ENCODE measurements around the gene KIF5B.
"Not testable (repeated sequence)": the region's sequence is repeated elsewhere in the genome, so short reads cannot be mapped to it uniquely, and the experiment has no call there.

Gene KIF5B
- 251 to 347 (median 261) reads per million in 4 experiments for total RNA-seq

DNA sequence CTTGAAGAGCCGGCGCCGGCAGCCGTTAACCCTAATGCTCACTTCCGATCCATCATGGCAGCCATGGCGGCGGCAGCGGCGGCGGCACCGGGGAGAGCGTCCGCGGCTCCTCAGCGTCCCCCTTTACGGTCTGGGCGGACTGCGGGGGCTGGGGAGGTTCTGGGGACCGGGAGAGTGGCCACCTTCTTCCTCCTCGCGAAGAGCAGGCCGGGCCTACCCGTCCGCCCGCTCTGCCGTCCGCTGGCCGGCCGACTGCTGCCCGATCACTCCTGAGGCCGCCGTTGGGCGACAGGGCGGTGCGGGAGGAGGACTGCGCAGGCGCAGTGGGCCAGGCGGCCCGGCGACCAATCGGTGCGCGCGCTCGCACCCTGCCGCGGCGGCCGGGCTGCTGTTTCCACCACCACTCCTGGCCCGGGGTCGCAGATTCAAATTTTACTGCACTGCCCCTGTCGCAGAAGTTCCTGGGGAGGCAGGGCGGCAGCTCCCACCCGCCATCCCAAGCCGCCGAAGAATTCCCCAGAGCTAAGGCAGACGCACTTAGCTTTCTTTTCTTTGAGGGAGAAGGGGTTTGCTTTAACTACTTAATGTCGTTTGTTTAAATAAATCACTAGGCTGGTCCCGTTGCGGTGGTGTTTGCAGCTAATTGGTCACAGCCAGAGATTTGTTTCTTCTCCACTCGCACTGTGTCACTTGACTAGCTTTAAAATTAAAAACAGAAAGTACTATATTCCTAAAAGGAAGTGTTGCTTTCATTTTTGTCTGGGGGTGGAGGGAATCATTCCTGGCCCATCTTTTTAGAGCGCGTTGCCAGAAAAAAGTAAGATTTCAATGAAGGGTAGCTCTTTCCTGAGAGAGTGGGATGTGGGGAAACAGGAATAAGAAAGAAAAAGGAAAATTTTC is at the start of gene KIF5B:
KIF5B (minus strand) TSS at position 290 of the 900 bp plus-strand sequence. CDS start 452 bp downstream, outside the sequence.
- DNase-seq: peak; percentile 72

DNA sequence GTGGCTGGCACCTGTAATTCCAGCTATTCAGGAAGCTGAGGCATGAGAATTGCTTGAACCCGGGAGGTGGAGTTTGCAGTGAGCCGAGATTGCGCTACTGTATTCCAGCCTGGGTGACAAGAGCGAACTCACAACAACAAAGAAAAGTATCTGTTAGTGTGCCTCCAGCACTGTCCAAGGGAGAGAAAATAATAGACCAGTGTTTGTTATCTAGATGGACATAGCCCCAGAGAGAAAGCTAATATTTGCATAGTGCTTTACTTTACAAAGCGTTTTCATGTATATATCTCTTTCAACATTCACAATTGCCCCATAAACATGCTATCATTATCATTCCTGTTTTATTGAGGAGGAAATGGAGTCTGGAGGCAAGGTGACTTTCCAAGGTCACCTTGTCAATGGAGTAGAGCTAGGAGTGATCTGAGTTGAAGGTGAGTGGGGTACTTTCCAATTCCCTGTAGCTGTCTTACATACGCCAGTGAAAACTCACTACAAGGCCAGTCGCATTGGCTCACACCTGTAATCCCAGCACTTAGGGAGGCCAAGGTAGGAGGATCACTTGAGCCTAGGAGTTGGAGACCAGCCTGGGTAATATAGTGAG is 49.7 kb upstream of the KIF5B start:
- DNase-seq: no peak

GRCh38 chr10:32104622-32105509 is 48.6 kb upstream of the KIF5B start:
- no peak for DNase-seq

DNA sequence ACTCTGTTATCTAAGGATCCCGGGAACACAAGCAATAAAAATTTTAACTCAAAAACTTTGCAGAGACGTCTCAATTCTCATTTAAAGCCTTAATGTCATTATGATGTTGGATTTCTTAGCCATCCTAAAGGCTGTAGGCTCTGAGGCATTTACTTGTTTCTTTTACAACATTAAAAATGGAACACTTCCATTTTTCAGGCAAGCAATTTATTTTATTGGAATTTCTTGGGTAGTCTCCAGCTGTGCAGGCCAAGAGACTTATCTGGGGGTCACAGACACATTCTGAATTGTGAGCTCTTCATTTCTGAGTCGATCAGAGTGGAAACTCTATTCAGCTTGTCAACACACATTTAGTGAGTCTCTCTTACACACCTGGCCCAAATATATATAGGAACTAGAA is 48.0 kb upstream of the KIF5B start:
- DNase-seq: no peak

DNA sequence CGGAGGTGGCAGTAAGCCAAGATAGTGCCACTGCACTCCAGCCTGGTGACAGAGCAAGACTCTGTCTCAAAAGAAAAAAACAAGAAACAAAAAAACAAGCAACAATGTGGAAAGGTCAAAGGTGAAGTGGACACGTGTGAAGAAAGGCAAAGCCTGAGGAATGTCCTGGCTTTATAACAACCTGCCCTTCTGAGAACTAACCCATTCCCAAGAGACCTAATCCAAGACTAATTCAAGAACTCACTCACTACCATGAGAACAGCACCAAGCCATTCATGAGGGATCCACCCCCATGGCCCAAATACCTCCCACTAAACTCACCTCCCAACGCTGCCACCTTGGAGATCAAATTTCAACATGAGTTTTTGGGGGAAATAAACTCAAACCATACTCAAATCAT is 47.5 kb upstream of the KIF5B start:
- DNase-seq: no peak

- DNase-seq: not testable (repeated sequence)
These were observed 42.5 kb upstream of the KIF5B start for GRCh38 chr10:32098566-32099259.

- no peak for DNase-seq
These were observed 39.0 kb upstream of the KIF5B start for GRCh38 chr10:32095116-32095733.

DNA sequence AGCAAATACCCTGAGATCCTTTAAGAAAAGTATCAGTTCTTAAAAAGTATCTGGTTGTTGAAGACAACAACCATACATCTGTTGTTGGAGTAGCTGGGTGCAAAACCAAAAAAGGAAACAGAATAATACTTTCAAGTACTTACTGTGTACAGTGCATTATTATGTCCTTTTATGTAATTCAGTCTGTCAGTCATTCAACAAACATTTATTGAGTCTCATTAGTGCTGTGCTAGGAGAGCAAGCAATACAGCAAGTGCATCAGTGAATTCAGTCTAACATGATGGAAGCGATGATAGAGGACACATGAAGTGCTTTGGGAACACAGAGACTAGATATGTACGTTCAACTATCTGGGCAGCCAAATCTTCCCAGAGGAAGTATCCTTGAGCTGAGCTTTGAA is 37.4 kb upstream of the KIF5B start:
- DNase-seq: no peak

GRCh38 chr10:32091046-32091445 is 34.8 kb upstream of the KIF5B start:
- no peak for DNase-seq

DNA sequence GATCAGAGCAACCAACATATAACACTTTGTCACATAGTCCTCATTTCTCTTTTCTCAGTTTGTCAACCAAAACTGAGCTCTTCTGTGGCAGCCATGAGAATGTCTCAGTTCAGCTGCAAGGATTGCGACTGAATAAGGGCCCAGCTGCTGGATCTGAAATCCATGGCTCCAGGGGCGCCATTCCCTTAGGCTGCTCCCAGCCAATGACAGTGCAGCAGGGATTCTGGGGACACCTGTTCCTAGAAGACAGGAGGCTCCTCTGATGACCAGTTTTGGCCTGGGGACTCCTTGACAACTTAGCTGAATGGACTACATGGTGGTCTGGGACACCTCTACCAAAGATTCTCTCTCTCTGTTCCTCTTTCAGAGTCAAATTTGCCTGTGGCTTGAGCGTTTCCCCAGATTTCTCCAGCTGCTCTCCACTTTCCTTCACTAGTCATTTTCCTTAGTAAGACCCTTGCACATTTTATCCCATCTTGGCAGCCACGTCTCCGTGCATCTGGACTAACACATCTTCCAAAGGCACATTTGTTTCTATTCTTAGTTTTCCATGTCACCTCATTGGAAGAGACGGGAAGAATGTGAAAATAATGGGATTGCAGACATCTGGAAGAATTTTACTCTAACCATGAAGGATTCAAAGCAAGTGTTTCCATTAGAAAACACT is 28.1 kb upstream of the KIF5B start:
- DNase-seq: no peak

GRCh38 chr10:32077896-32078485 is 21.8 kb upstream of the KIF5B start:
- no peak for DNase-seq

DNA sequence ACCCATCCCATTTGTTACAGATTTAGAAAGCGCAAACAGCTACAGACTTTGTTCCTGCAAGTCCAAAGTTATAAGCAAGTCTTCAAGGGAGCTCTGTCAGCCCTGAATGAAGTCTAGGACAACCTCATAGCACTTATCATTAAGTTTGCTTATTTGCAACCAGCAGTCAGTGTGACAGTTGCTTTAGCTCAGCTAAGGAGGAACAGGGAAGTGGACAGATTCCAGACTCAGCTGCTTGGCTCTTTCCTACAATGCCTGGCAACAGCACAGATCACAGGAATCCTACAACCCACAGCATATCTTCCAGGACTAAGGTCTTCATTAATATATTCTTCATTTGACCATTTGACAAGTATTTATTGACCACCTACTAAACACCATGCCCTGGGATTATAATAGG is 17.4 kb upstream of the KIF5B start:
- no peak for DNase-seq

DNA sequence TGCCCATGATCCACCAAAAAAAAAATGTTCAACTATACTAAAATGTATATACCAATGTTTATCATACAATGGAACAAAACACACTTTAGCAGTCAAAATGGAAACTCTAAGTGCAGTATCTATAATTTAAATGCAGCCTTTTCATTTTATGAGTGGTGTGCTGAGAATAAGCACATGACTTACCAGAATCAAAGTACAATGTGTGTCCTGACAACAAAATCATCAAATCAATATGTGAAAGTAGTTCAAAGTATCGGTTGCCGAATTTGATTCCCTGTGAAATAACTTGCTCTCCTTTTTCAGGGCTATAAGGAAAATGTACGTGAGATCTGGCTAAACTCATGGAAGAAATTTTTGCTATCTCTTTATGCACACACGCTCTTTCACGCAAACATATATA is 16.9 kb upstream of the KIF5B start:
- no peak for DNase-seq

- no peak for DNase-seq
These were observed 16.0 kb upstream of the KIF5B start for GRCh38 chr10:32072025-32072800.

- no peak for DNase-seq
These were observed 14.4 kb upstream of the KIF5B start for GRCh38 chr10:32070645-32071044.

GRCh38 chr10:32068569-32068968 is 12.3 kb upstream of the KIF5B start:
- DNase-seq: no peak

DNA sequence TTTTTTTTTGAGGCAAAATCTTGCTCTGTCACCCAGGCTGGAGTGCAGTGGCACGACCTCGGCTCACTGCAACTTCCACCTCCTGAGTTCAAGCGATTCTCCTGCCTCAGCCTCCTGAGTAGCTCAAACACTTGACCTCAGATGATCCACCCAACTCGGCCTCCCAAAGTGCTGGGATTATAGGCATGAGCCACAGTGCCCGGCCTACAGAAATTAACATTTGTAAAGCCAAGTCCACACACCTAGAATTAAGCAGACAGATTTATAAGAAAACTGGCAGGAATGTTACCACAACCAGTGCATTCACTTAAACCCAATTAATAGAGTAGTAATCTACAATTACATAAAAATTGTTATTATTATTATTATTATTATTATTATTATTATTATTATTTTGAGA is 11.7 kb upstream of the KIF5B start:
- not testable (repeated sequence) for DNase-seq

GRCh38 chr10:32065856-32066255 is 9.6 kb upstream of the KIF5B start:
- no peak for DNase-seq

GRCh38 chr10:32061440-32061839 is 5.2 kb upstream of the KIF5B start:
- DNase-seq: no peak

GRCh38 chr10:32060347-32060746 is 4.1 kb upstream of the KIF5B start:
- no peak for DNase-seq

Data from effector CD8-positive, alpha-beta T cell (primary cell).